Sigmoid colon (tissue), 4 donors: ENCODE measurements around the gene ECSIT.

Experiments used
- POLR2A ChIP-seq, 2 donors: fragments of 450-650 bp; IDR thresholded peaks; one replicate each; pipeline ENCODE4 v1.6.1; 2016; ENCODE audit warnings: antibody characterized with exemption in 2 of 2, mild to moderate bottlenecking in 2 of 2, moderate library complexity in 2 of 2
- POLR2AphosphoS5 ChIP-seq, 4 donors: sonication (generic); formaldehyde crosslinking; IDR thresholded peaks; one replicate each; pipeline ENCODE4 v1.6.1; 2017; ENCODE audit warnings: antibody characterized with exemption in 4 of 4
- TF ChIP-seq, protein P1 (sequence below), 4 experiments: fragments of 450-650 bp in 3 of 4; fragments of 200-600 bp in 1 of 4; IDR thresholded peaks; one replicate each; pipeline ENCODE4 v1.5.1; 2016 to 2019; ENCODE audit warnings: antibody characterized with exemption in 4 of 4, mild to moderate bottlenecking in 3 of 4, moderate library complexity in 2 of 4

DNA sequence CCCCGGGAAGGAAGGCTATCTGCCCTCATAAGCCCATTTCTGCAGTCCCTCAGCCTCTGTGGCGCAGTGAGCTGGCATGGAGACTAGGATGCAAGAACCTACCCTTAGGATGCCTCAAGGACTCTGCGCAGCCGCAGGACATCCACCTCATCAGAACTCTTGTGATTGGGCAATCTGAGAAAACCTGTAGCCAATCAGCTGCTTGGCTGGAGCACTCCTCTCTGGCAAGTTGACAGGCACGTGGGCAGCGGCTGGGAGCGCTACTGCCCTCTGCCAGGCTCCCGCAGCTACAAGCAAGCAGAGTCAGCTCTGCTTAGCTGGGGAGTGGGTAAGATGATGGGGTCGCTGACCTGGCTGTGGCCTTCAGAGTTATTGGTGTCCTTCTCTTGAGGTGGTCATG lies 1.5 kb upstream of the ECSIT start:
- TF ChIP-seq, protein P1, sequence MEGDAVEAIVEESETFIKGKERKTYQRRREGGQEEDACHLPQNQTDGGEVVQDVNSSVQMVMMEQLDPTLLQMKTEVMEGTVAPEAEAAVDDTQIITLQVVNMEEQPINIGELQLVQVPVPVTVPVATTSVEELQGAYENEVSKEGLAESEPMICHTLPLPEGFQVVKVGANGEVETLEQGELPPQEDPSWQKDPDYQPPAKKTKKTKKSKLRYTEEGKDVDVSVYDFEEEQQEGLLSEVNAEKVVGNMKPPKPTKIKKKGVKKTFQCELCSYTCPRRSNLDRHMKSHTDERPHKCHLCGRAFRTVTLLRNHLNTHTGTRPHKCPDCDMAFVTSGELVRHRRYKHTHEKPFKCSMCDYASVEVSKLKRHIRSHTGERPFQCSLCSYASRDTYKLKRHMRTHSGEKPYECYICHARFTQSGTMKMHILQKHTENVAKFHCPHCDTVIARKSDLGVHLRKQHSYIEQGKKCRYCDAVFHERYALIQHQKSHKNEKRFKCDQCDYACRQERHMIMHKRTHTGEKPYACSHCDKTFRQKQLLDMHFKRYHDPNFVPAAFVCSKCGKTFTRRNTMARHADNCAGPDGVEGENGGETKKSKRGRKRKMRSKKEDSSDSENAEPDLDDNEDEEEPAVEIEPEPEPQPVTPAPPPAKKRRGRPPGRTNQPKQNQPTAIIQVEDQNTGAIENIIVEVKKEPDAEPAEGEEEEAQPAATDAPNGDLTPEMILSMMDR (IDR thresholded peaks at IDR 0.05) = peak in 1 of 4 experiments; percentile 15
- TF ChIP-seq POLR2A (IDR thresholded peaks at IDR 0.05) (no peak), POLR2AphosphoS5 (IDR thresholded peaks at IDR 0.05) (peak in 3 of 4 donors; percentile 8 to 48 (median 42))
